Gastrocnemius medialis (tissue), 4 donors: ENCODE data around the gene PDLIM7. TPM values are rescaled to one million over a fixed set of nuclear protein-coding genes. Genes with fewer than 3 reads are reported as not detected.

Source experiments
- ATAC-seq, 2 donors: fragments of 150-250 bp; one replicate each; pipeline ENCODE4 v1.9.1; 2016
- DNase-seq, 2 donors: peaks; one replicate each; pipeline ENCODE4 v3.0.0-alpha.2; 2019
- H3K27ac ChIP-seq, 4 donors: fragments of 200-600 bp; sonication (generic); 1 replicate in 1 of 4; 2 replicates in 3 of 4; pipeline ENCODE4 v1.5.1; 2016 to 2018; ENCODE audit warnings: mild to moderate bottlenecking in 2 of 4, moderate library complexity in 1 of 4
- H3K27me3 ChIP-seq, 3 donors: fragments of 200-600 bp; sonication (generic) in 2 of 3; 1 replicate in 1 of 3; 2 replicates in 2 of 3; pipeline versions ENCODE4 v1.5.1 to v1.6.0; 2016 to 2019; ENCODE audit warnings: mild to moderate bottlenecking in 1 of 3, moderate library complexity in 1 of 3
- H3K36me3 ChIP-seq, 2 donors: fragments of 200-600 bp; sonication (generic) in 1 of 2; one replicate each; pipeline ENCODE4 v1.5.1; 2017 to 2018
- H3K4me1 ChIP-seq, 2 donors: fragments of 200-600 bp; sonication (generic) in 1 of 2; one replicate each; pipeline ENCODE4 v1.5.1; 2016 to 2017; ENCODE audit warnings: mild to moderate bottlenecking in 2 of 2
- H3K4me3 ChIP-seq, 4 donors: fragments of 200-600 bp; sonication (generic) in 3 of 4; 1 replicate in 1 of 4; 2 replicates in 3 of 4; pipeline ENCODE4 v1.5.1; 2016 to 2019; ENCODE audit warnings: mild to moderate bottlenecking in 2 of 4
- H3K9me3 ChIP-seq, 3 donors: fragments of 200-600 bp; sonication (generic) in 2 of 3; 1 replicate in 1 of 3; 2 replicates in 2 of 3; pipeline ENCODE4 v1.5.1; 2016 to 2019
- POLR2A ChIP-seq, 2 donors: fragments of 450-650 bp; IDR thresholded peaks; one replicate each; pipeline ENCODE4 v1.6.1; 2017; ENCODE audit warnings: antibody characterized with exemption in 2 of 2, mild to moderate bottlenecking in 2 of 2, moderate library complexity in 2 of 2
- in situ Hi-C, 4 donors: fragments of 200-750 bp; cut with MboI; loops; one replicate each; pipeline versions ENCODE4 v1.15.0 to v1.8.0; 2017; ENCODE audit warnings: low sequenced_read_pairs in 4 of 4
- intact Hi-C: fragments of 100-400 bp; cut with DNase I; formaldehyde crosslinking; loops from one replicate; pipeline ENCODE4 v1.15.1; 2023; ENCODE audit warnings: low total_unique reads
- total RNA-seq, 4 donors: library from RNA; depleted of rRNA; stranded (reverse); fragments of >200 nt; gene quantifications; one replicate each; pipeline versions ENCODE4 v1.1.0 to v1.2.3, GENCODE V29; 2016
- TF ChIP-seq, protein P1 (sequence below), 5 experiments: fragments of 450-650 bp in 3 of 5; fragments of 200-600 bp in 2 of 5; sonication (generic) in 2 of 5; IDR thresholded peaks in 4 of 5; conservative IDR thresholded peaks in 1 of 5; 1 replicate in 4 of 5; 2 replicates in 1 of 5; pipeline ENCODE4 v1.5.1; 2016 to 2019; ENCODE audit warnings: antibody characterized with exemption in 5 of 5, mild to moderate bottlenecking in 3 of 5, moderate library complexity in 3 of 5

The PDLIM7 gene
- total RNA-seq, 4 donors from 2014 or later, result 132 to 244 (median 220) TPM

DNA sequence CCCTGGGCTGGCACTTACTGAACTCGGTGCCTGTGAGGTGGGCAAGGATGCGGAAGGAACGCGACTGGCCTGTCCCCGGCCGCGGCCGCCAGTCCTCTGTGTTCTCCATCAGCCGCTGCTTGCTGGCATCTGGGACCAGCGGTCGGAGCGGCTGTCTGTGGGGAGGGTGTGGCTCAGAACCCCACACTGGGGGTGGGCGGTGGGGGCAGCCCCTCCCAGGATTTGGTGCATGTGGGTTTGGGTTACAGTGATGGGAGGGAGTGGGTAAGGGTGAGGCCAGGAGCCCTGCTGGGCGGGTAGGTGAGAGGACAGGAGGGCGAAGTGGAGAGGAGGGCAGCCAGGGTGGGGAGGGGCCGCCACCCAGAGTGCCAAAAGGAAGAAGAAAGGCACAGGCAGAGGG is 6.4 kb downstream of the PDLIM7 start:
- in situ Hi-C loops (no loop called here), intact Hi-C loops (no loop called here)
- Histone ChIP-seq H3K4me1 (peaks cover 39 to 47% of the 10 kb centered on the region in 2 donors), H3K36me3 (peaks cover 0 to 48% of the 10 kb centered on the region in 2 donors), H3K9me3 (no peaks in the 10 kb centered on the region), H3K27ac (peak overlapping the region; percentile 9 to 98 (median 64)), H3K27me3 (no peaks in the 10 kb centered on the region), H3K4me3 (no peak overlapping the region)
- DNase-seq (no peak), ATAC-seq (no peak)
- TF ChIP-seq POLR2A (IDR thresholded peaks at IDR 0.05), result no peak
- TF ChIP-seq, protein P1, sequence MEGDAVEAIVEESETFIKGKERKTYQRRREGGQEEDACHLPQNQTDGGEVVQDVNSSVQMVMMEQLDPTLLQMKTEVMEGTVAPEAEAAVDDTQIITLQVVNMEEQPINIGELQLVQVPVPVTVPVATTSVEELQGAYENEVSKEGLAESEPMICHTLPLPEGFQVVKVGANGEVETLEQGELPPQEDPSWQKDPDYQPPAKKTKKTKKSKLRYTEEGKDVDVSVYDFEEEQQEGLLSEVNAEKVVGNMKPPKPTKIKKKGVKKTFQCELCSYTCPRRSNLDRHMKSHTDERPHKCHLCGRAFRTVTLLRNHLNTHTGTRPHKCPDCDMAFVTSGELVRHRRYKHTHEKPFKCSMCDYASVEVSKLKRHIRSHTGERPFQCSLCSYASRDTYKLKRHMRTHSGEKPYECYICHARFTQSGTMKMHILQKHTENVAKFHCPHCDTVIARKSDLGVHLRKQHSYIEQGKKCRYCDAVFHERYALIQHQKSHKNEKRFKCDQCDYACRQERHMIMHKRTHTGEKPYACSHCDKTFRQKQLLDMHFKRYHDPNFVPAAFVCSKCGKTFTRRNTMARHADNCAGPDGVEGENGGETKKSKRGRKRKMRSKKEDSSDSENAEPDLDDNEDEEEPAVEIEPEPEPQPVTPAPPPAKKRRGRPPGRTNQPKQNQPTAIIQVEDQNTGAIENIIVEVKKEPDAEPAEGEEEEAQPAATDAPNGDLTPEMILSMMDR (IDR thresholded peaks at IDR 0.05 in 4 of 5, conservative IDR thresholded peaks at IDR 0.05 in 1 of 5), result no peak

DNA sequence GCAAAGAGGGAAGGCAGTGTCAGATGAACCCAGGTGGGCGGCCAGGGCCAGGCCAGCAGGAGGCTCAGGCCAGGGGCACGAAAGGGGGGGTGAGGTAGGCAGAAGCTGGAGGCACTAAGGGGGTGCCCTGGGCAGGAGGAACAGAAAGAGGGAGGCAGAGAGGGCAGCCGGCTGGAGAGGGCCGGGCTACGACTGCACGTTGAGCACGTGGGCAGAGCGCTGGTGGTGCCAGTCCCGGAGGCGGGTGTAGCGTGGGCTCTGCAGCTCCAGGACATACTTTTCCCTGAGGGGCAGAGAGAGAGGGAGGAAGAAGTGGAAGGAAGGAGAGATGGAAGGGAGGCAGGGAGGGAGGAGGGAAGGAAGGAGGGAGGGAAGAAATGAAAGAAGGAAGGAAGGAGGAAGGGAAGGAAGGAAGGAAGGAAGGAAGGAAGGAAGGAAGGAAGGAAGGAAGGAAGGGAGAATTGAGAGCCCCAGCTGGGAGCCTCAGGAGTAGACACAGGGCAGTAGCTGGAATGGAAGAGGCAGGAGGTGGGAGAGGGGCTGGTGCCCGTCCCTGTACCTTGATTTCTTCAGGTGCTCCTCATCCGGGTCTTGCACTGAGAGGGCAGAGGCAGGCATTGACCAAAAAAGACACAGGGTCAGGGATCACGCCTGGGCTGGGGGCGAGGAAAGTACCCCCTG is 7.0 kb downstream of the PDLIM7 start:
- ATAC-seq (no peak), DNase-seq (no peak)
- Histone ChIP-seq H3K36me3 (peaks cover 0 to 48% of the 10 kb centered on the region in 2 donors), H3K27me3 (no peaks in the 10 kb centered on the region), H3K4me1 (peaks cover 39 to 47% of the 10 kb centered on the region in 2 donors), H3K27ac (peak overlapping the region; percentile 38 to 98 (median 69)), H3K4me3 (no peak overlapping the region), H3K9me3 (no peaks in the 10 kb centered on the region)
- TF ChIP-seq, protein P1 (IDR thresholded peaks at IDR 0.05 in 4 of 5, conservative IDR thresholded peaks at IDR 0.05 in 1 of 5), result no peak
- TF ChIP-seq POLR2A (IDR thresholded peaks at IDR 0.05), result no peak
- in situ Hi-C loops (no loop called here), intact Hi-C loops (no loop called here)

DNA sequence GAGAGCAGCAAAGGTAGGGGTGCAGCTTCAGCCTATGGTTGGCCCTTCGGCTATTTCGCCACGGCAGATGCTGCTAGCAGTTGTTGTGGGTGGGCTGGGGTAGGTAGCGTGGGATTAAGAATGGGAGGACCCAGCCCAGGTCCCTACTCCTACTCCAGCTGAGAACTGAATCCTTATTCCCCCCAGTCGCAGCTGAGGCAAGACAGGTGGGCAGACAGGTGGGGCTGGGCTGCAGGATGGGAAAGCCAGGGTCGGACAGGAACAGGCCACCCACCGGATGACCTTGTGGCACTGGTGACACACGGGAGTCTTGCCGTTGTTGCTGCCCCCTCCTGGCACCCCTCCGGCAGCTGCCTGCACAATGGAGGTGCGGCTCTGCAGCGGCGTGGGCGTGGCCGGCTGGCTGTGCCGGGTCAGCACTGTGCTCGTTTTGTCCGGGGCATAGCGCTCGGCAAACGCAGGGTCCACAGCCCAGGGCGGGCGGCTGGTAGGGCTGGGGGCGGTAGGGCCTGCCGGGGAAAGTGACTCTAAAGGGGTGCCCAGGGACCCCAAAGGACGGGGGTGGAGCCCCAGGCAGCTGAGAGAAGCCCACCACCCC is 8.2 kb downstream of the PDLIM7 start:
- in situ Hi-C loops, result no loop called here
- ATAC-seq (no peak), DNase-seq (no peak)
- H3K9me3 ChIP-seq, result no peaks in the 10 kb centered on the region
- peaks cover 0 to 48% of the 10 kb centered on the region in 2 donors for H3K36me3 ChIP-seq
- no peak overlapping the region for H3K4me3 ChIP-seq
- H3K27ac ChIP-seq, result peak overlapping the region in 1 of 4 donors; percentile 98
- intact Hi-C loops, result no loop called here
- no peaks in the 10 kb centered on the region for H3K27me3 ChIP-seq
- TF ChIP-seq, protein P1 (IDR thresholded peaks at IDR 0.05 in 4 of 5, conservative IDR thresholded peaks at IDR 0.05 in 1 of 5), result no peak
- TF ChIP-seq POLR2A (IDR thresholded peaks at IDR 0.05), result no peak
- peaks cover 39 to 47% of the 10 kb centered on the region in 2 donors for H3K4me1 ChIP-seq

DNA sequence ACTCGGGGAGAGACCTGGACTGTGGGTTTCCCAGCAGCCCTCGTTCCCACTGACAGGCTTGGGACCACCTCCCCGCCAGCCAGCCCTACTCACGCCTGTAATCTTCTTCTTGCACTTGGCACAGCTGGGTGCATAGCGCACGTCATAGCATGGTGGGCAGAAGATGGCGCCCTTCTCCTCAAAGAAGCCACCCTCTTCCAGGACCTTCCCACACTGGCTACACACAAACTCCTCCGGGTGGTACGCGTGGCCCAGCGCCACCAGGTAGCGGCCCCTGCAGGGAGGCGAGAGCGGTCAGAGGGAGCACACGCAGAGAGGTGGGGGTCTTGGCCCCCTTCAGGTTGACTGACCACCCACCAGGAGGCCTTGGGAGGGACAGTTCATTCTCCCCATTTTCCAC is 9.4 kb downstream of the PDLIM7 start:
- no peak for DNase-seq

More for the DNA sequence above, 9.4 kb downstream of the PDLIM7 start:
- Histone ChIP-seq H3K36me3 (peaks cover 0 to 55% of the 10 kb centered on the region in 2 donors), H3K4me3 (no peak overlapping the region), H3K27me3 (no peaks in the 10 kb centered on the region), H3K9me3 (no peaks in the 10 kb centered on the region), H3K4me1 (peaks cover 29 to 41% of the 10 kb centered on the region in 2 donors), H3K27ac (peak overlapping the region in 3 of 4 donors; percentile 17 to 80 (median 20))
- TF ChIP-seq, protein P1 (IDR thresholded peaks at IDR 0.05 in 4 of 5, conservative IDR thresholded peaks at IDR 0.05 in 1 of 5), result no peak
- no peak for TF ChIP-seq POLR2A (IDR thresholded peaks at IDR 0.05)
- intact Hi-C loops, result no loop called here
- ATAC-seq, result no peak
- in situ Hi-C loops, result no loop called here
